Neural progenitor cell (in vitro differentiated cells): ENCODE measurements around the gene HEXIM2. TPM values are rescaled to one million over a fixed set of nuclear protein-coding genes. Genes with fewer than 3 reads are reported as not detected.

Experiments used
- DNase-seq: peaks from one replicate; pipeline ENCODE4 v3.0.0-alpha.2; 2016; ENCODE audit warnings: low spot score
- H2AFZ ChIP-seq: fragments of 200-600 bp; sonication (generic); replicated peaks from 2 replicates; pipeline ENCODE4 v1.6.1; 2016; ENCODE audit warnings: antibody characterized with exemption
- H3F3A ChIP-seq: fragments of 200-600 bp; sonication (generic); 2 replicates; pipeline ENCODE4 v1.6.1; 2016; ENCODE audit warnings: antibody characterized with exemption, low read depth
- H3K27ac ChIP-seq: fragments of 200-600 bp; sonication (generic); 2 replicates; pipeline ENCODE4 v1.5.1; 2016; ENCODE audit warnings: mild to moderate bottlenecking
- H3K27me3 ChIP-seq: fragments of 200-600 bp; sonication (generic); 2 replicates; pipeline ENCODE4 v1.6.1; 2016; ENCODE audit warnings: mild to moderate bottlenecking, moderate library complexity
- H3K36me3 ChIP-seq: fragments of 200-600 bp; sonication (generic); 2 replicates; pipeline ENCODE4 v1.5.1; 2016
- H3K4me1 ChIP-seq: fragments of 200-600 bp; sonication (generic); 2 replicates; pipeline ENCODE4 v1.6.1; 2016; ENCODE audit warnings: mixed run types
- H3K4me2 ChIP-seq: fragments of 200-600 bp; sonication (generic); 2 replicates; pipeline ENCODE4 v1.6.1; 2016
- H3K4me3 ChIP-seq: fragments of 200-600 bp; sonication (generic); 2 replicates; pipeline ENCODE4 v1.5.1; 2016
- H3K79me2 ChIP-seq: fragments of 200-600 bp; sonication (generic); 2 replicates; pipeline ENCODE4 v1.6.1; 2016; ENCODE audit warnings: low read depth
- H3K9ac ChIP-seq: fragments of 200-600 bp; sonication (generic); 2 replicates; pipeline ENCODE4 v1.6.1; 2016
- H3K9me3 ChIP-seq: fragments of 200-600 bp; sonication (generic); 2 replicates; pipeline ENCODE4 v1.5.1; 2016; ENCODE audit warnings: low read depth
- H4K20me1 ChIP-seq: fragments of 200-600 bp; sonication (generic); 2 replicates; pipeline ENCODE4 v1.6.1; 2016; ENCODE audit warnings: low read depth
- H3K27ac Mint-ChIP-seq: 3 replicates; pipeline ENCODE4 v1.8.0; 2021; ENCODE audit warnings: mixed read lengths
- H3K27me3 Mint-ChIP-seq: 2 replicates; pipeline ENCODE4 v1.8.0; 2022; ENCODE audit warnings: low read depth, mild to moderate bottlenecking, inconsistent platforms, moderate library complexity, mixed read lengths; ENCODE audit not compliant: insufficient read depth
- H3K36me3 Mint-ChIP-seq: 3 replicates; pipeline ENCODE4 v1.8.0; 2021; ENCODE audit warnings: mixed read lengths
- H3K4me1 Mint-ChIP-seq: 3 replicates; pipeline ENCODE4 v1.8.0; 2021; ENCODE audit warnings: mixed read lengths
- H3K4me3 Mint-ChIP-seq: 3 replicates; pipeline ENCODE4 v1.8.0; 2021; ENCODE audit warnings: mild to moderate bottlenecking, moderate library complexity, mixed read lengths
- H3K9me3 Mint-ChIP-seq: 3 replicates; pipeline ENCODE4 v1.8.0; 2020; ENCODE audit warnings: mixed read lengths
- CTCF ChIP-seq: fragments of 200-600 bp; sonication (generic); IDR thresholded peaks from 2 replicates; pipeline ENCODE4 v1.5.1; 2017; ENCODE audit warnings: antibody characterized with exemption, mild to moderate bottlenecking
- EZH2 ChIP-seq: fragments of 200-600 bp; sonication (generic); IDR thresholded peaks from 2 replicates; pipeline ENCODE4 v1.6.1; 2017; ENCODE audit warnings: antibody characterized with exemption, mild to moderate bottlenecking, moderate library complexity
- EZH2phosphoT487 ChIP-seq: fragments of 200-600 bp; sonication (generic); IDR thresholded peaks from 2 replicates; pipeline ENCODE4 v1.6.1; 2017; ENCODE audit warnings: antibody characterized with exemption
- total RNA-seq: library from RNA; depleted of rRNA; stranded (reverse); fragments of >200 nt; gene quantifications from 2 replicates; pipeline ENCODE4 v1.2.3, GENCODE V29; 2015; ENCODE audit warnings: low replicate concordance

The HEXIM2 gene
- total RNA-seq, 1 donor from 2014 or later, result 4.6 TPM

GRCh38 chr17:45155029-45155428 lies 6.6 kb upstream of the HEXIM2 start:
- Histone ChIP-seq H3K4me3 (no peak overlapping the region), H2AFZ (no peak overlapping the region), H4K20me1 (peaks cover 19% of the 10 kb centered on the region), H3K27ac (peak overlapping the region; percentile 54), H3K4me1 (peaks cover 18% of the 10 kb centered on the region), H3K9me3 (no peaks in the 10 kb centered on the region), H3K4me2 (no peak overlapping the region), H3F3A (peaks cover 33% of the 10 kb centered on the region), H3K27me3 (no peaks in the 10 kb centered on the region), H3K36me3 (no peaks in the 10 kb centered on the region), H3K9ac (no peak overlapping the region), H3K79me2 (peaks cover 55% of the 10 kb centered on the region)
- H3K4me1 Mint-ChIP-seq, result peaks cover 43% of the 10 kb centered on the region
- no peak overlapping the region for H3K27ac Mint-ChIP-seq
- H3K36me3 Mint-ChIP-seq, result peaks cover 8% of the 10 kb centered on the region
- no peaks in the 10 kb centered on the region for H3K9me3 Mint-ChIP-seq
- TF ChIP-seq CTCF, result no peak
- no peak for TF ChIP-seq EZH2
- no peak for TF ChIP-seq EZH2phosphoT487
- DNase-seq, result no peak
- no peaks in the 10 kb centered on the region for H3K27me3 Mint-ChIP-seq
- no peak overlapping the region for H3K4me3 Mint-ChIP-seq

GRCh38 chr17:45155483-45155882 lies 6.2 kb upstream of the HEXIM2 start:
- DNase-seq, result no peak
- peaks cover 55% of the 10 kb centered on the region for H3K79me2 ChIP-seq
- H3K4me3 ChIP-seq, result no peak overlapping the region
- H3K27ac Mint-ChIP-seq, result peak overlapping the region; percentile 76
- no peak overlapping the region for H3K9ac ChIP-seq
- no peaks in the 10 kb centered on the region for H3K27me3 Mint-ChIP-seq
- H3K4me3 Mint-ChIP-seq, result no peak overlapping the region
- no peak overlapping the region for H2AFZ ChIP-seq
- peaks cover 38% of the 10 kb centered on the region for H3F3A ChIP-seq
- H4K20me1 ChIP-seq, result peaks cover 14% of the 10 kb centered on the region
- no peaks in the 10 kb centered on the region for H3K9me3 Mint-ChIP-seq
- H3K27ac ChIP-seq, result peak overlapping the region; percentile 54
- no peaks in the 10 kb centered on the region for H3K9me3 ChIP-seq
- TF ChIP-seq EZH2 (no peak), EZH2phosphoT487 (no peak), CTCF (no peak)
- peaks cover 45% of the 10 kb centered on the region for H3K4me1 Mint-ChIP-seq
- no peak overlapping the region for H3K4me2 ChIP-seq
- H3K36me3 ChIP-seq, result no peaks in the 10 kb centered on the region
- H3K36me3 Mint-ChIP-seq, result peaks cover 8% of the 10 kb centered on the region
- no peaks in the 10 kb centered on the region for H3K27me3 ChIP-seq
- peaks cover 19% of the 10 kb centered on the region for H3K4me1 ChIP-seq

- H3K9me3 ChIP-seq, result no peaks in the 10 kb centered on the region
- peaks cover 8% of the 10 kb centered on the region for H3K36me3 Mint-ChIP-seq
- no peak overlapping the region for H3K27ac ChIP-seq
- H3K36me3 ChIP-seq, result no peaks in the 10 kb centered on the region
- H3F3A ChIP-seq, result peaks cover 35% of the 10 kb centered on the region
- H3K4me3 ChIP-seq, result no peak overlapping the region
- TF ChIP-seq CTCF (no peak), EZH2 (no peak), EZH2phosphoT487 (no peak)
- H3K4me3 Mint-ChIP-seq, result no peak overlapping the region
- H3K9ac ChIP-seq, result no peak overlapping the region
- H3K4me1 ChIP-seq, result peaks cover 12% of the 10 kb centered on the region
- H3K27ac Mint-ChIP-seq, result no peak overlapping the region
- H4K20me1 ChIP-seq, result peaks cover 7% of the 10 kb centered on the region
- no peaks in the 10 kb centered on the region for H3K27me3 Mint-ChIP-seq
- no peak overlapping the region for H3K4me2 ChIP-seq
- H3K9me3 Mint-ChIP-seq, result no peaks in the 10 kb centered on the region
- peaks cover 50% of the 10 kb centered on the region for H3K79me2 ChIP-seq
- H3K4me1 Mint-ChIP-seq, result peaks cover 38% of the 10 kb centered on the region
- no peak overlapping the region for H2AFZ ChIP-seq
- no peak for DNase-seq
- H3K27me3 ChIP-seq, result no peaks in the 10 kb centered on the region
Observed at GRCh38 chr17:45156242-45156641, 5.4 kb upstream of the HEXIM2 start.
